Mucosa of stomach (tissue), 1 donor: ENCODE measurements around the gene ITGAX.

Experiments
- H3K27me3 ChIP-seq: one replicate; pipeline ENCODE4 v1.7.0; 2013; ENCODE audit warnings: mild to moderate bottlenecking, low read length; ENCODE audit not compliant: control insufficient read depth, insufficient read depth
- H3K36me3 ChIP-seq: one replicate; pipeline ENCODE4 v1.7.0; 2013; ENCODE audit warnings: low read length; ENCODE audit not compliant: control insufficient read depth, insufficient read depth
- H3K4me1 ChIP-seq: one replicate; pipeline ENCODE4 v1.7.0; 2013; ENCODE audit warnings: mild to moderate bottlenecking, low read length; ENCODE audit not compliant: control insufficient read depth, insufficient read depth
- H3K4me3 ChIP-seq: one replicate; pipeline ENCODE4 v1.7.0; 2013; ENCODE audit warnings: low read length
- H3K9ac ChIP-seq: one replicate; pipeline ENCODE4 v1.7.0; 2013; ENCODE audit warnings: mild to moderate bottlenecking, low read length, moderate library complexity
- H3K9me3 ChIP-seq: one replicate; pipeline ENCODE4 v1.7.0; 2013; ENCODE audit warnings: mild to moderate bottlenecking, low read length, moderate library complexity; ENCODE audit not compliant: control insufficient read depth
- donor health status: Pancreatic carcinoma.

The ITGAX gene

GRCh38 chr16:31420037-31420436 is 65.1 kb downstream of the ITGAX start:
- no peaks in the 10 kb centered on the region for H3K9me3 ChIP-seq
- H3K4me3 ChIP-seq = no peak overlapping the region
- no peaks in the 10 kb centered on the region for H3K36me3 ChIP-seq
- H3K9ac ChIP-seq = no peak overlapping the region
- no peaks in the 10 kb centered on the region for H3K4me1 ChIP-seq
- no peaks in the 10 kb centered on the region for H3K27me3 ChIP-seq

GRCh38 chr16:31421587-31421986 is 66.6 kb downstream of the ITGAX start:
- no peaks in the 10 kb centered on the region for H3K36me3 ChIP-seq
- no peak overlapping the region for H3K4me3 ChIP-seq
- H3K9me3 ChIP-seq = no peaks in the 10 kb centered on the region
- no peak overlapping the region for H3K9ac ChIP-seq
- H3K27me3 ChIP-seq = no peaks in the 10 kb centered on the region
- H3K4me1 ChIP-seq = no peaks in the 10 kb centered on the region

- H3K27me3 ChIP-seq = peaks cover 3% of the 10 kb centered on the region
- H3K9me3 ChIP-seq = no peaks in the 10 kb centered on the region
- H3K36me3 ChIP-seq = no peaks in the 10 kb centered on the region
- no peak overlapping the region for H3K4me3 ChIP-seq
- H3K9ac ChIP-seq = no peak overlapping the region
- peaks cover 3% of the 10 kb centered on the region for H3K4me1 ChIP-seq
These were observed 68.3 kb downstream of the ITGAX start for GRCh38 chr16:31423241-31423640.

GRCh38 chr16:31423801-31424200 is 68.8 kb downstream of the ITGAX start:
- Histone ChIP-seq H3K4me3 (no peak overlapping the region), H3K27me3 (peaks cover 4% of the 10 kb centered on the region), H3K9ac (no peak overlapping the region), H3K9me3 (no peaks in the 10 kb centered on the region), H3K36me3 (no peaks in the 10 kb centered on the region), H3K4me1 (peaks cover 3% of the 10 kb centered on the region)

- peaks cover 4% of the 10 kb centered on the region for H3K27me3 ChIP-seq
- H3K36me3 ChIP-seq = no peaks in the 10 kb centered on the region
- no peak overlapping the region for H3K9ac ChIP-seq
- peaks cover 3% of the 10 kb centered on the region for H3K4me1 ChIP-seq
- no peak overlapping the region for H3K4me3 ChIP-seq
- H3K9me3 ChIP-seq = no peaks in the 10 kb centered on the region
These were observed 72.7 kb downstream of the ITGAX start for GRCh38 chr16:31427441-31428278.

GRCh38 chr16:31428279-31428597 is 73.3 kb downstream of the ITGAX start, which contains the start of gene COX6A2:
TSS of gene COX6A2 (minus strand) at chr16:31428360. CDS start at chr16:31428325, 35 bp downstream.
- Histone ChIP-seq H3K4me1 (peaks cover 3% of the 10 kb centered on the region), H3K27me3 (peaks cover 4% of the 10 kb centered on the region), H3K9ac (no peak within 1 kb of the TSS), H3K4me3 (no peak within 1 kb of the TSS), H3K36me3 (no peaks in the 10 kb centered on the region), H3K9me3 (no peaks in the 10 kb centered on the region)

- no peak overlapping the region for H3K9ac ChIP-seq
- peaks cover 3% of the 10 kb centered on the region for H3K4me1 ChIP-seq
- no peaks in the 10 kb centered on the region for H3K9me3 ChIP-seq
- peaks cover 4% of the 10 kb centered on the region for H3K27me3 ChIP-seq
- H3K36me3 ChIP-seq = no peaks in the 10 kb centered on the region
- H3K4me3 ChIP-seq = no peak overlapping the region
These were observed 73.8 kb downstream of the ITGAX start for GRCh38 chr16:31428638-31429247.

GRCh38 chr16:31429314-31429713 is 74.3 kb downstream of the ITGAX start:
- Histone ChIP-seq H3K9me3 (no peaks in the 10 kb centered on the region), H3K9ac (no peak overlapping the region), H3K27me3 (peaks cover 4% of the 10 kb centered on the region), H3K4me1 (peaks cover 3% of the 10 kb centered on the region), H3K4me3 (no peak overlapping the region), H3K36me3 (no peaks in the 10 kb centered on the region)

- Histone ChIP-seq H3K9me3 (no peaks in the 10 kb centered on the region), H3K9ac (no peak overlapping the region), H3K27me3 (peaks cover 4% of the 10 kb centered on the region), H3K36me3 (no peaks in the 10 kb centered on the region), H3K4me3 (no peak overlapping the region), H3K4me1 (peaks cover 3% of the 10 kb centered on the region)
These were observed 74.8 kb downstream of the ITGAX start for GRCh38 chr16:31429796-31430195.

- Histone ChIP-seq H3K36me3 (no peaks in the 10 kb centered on the region), H3K4me3 (no peak overlapping the region), H3K9ac (no peak overlapping the region), H3K27me3 (peaks cover 4% of the 10 kb centered on the region), H3K4me1 (peaks cover 3% of the 10 kb centered on the region), H3K9me3 (no peaks in the 10 kb centered on the region)
These were observed 75.5 kb downstream of the ITGAX start for GRCh38 chr16:31430380-31431052.
